ENCODE results near the gene CDK2AP2. TPM values are rescaled to one million over a fixed set of nuclear protein-coding genes. Genes with fewer than 3 reads are reported as not detected.

The CDK2AP2 gene
- total RNA-seq, 4 donors from 2014 or later: 60.4 to 97.7 (median 77.2) TPM

DNA sequence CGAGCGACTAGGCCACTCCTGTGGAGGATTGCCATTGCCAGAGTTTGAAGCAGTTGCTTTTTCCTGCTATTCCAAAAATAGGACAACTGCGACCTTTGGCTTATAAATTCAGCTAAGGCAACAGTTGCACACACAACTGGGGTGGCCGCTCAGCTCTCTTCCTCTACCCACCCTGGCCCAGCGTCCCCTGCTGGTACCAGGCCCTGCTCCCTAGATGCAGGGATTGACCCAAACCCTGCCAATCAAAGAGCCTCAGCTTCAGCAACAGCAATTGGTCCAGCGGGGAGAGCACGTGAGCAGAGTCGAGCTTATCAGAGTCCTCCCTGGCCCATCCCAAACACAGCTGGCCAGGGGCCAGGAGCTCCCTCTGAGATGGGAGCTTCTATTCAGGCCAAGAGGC lies 37.3 kb upstream of the CDK2AP2 start:
- Histone ChIP-seq H3K4me1 (peaks cover 0 to 10% (median 0%) of the 10 kb centered on the region in 4 donors), H3K27me3 (no peaks in the 10 kb centered on the region), H3K4me3 (no peak overlapping the region), H3K27ac (peak overlapping the region in 3 of 4 donors; percentile 43 to 63 (median 52)), H3K36me3 (no peaks in the 10 kb centered on the region), H3K9me3 (no peaks in the 10 kb centered on the region)
- DNase-seq: peak in 2 of 3 donors; percentile 66 to 67
- no peak for TF ChIP-seq POLR2A (IDR thresholded peaks at IDR 0.05)
- TF ChIP-seq, protein P1, sequence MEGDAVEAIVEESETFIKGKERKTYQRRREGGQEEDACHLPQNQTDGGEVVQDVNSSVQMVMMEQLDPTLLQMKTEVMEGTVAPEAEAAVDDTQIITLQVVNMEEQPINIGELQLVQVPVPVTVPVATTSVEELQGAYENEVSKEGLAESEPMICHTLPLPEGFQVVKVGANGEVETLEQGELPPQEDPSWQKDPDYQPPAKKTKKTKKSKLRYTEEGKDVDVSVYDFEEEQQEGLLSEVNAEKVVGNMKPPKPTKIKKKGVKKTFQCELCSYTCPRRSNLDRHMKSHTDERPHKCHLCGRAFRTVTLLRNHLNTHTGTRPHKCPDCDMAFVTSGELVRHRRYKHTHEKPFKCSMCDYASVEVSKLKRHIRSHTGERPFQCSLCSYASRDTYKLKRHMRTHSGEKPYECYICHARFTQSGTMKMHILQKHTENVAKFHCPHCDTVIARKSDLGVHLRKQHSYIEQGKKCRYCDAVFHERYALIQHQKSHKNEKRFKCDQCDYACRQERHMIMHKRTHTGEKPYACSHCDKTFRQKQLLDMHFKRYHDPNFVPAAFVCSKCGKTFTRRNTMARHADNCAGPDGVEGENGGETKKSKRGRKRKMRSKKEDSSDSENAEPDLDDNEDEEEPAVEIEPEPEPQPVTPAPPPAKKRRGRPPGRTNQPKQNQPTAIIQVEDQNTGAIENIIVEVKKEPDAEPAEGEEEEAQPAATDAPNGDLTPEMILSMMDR (IDR thresholded peaks at IDR 0.05): peak in 2 of 6 experiments; percentile 23 to 39

DNA sequence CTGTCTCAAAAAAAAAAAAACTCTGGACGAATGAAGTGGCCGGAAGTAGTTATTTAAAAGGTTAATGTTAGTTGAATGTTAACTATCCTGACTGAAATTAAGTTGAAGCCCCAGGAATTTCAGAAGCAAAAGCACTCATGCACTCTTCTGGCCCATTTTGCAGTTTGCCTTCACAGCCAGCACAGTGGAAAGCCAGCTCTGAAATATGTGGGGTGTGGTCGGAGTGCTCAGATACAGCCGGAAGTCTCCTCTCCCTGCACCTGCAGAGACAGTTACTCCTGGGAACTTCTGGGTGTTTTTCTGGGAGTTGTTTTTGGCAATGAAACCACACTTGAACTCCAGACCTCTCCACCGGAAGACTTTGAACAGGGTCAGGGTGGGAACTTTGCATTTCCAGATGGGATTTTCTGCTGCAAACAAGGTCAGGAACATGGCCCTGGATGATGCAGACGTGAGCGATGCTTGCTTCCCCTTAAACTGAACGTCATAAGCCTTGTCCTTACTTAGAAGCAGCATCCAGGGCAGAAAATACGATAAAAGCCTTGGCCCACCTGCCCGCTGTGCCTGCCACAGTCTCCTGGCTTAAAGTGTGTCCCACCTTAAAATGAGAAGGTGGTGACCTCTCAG lies 36.8 kb upstream of the CDK2AP2 start:
- no peak for DNase-seq
- H3K4me1 ChIP-seq: peaks cover 0 to 10% (median 0%) of the 10 kb centered on the region in 4 donors
- H3K4me3 ChIP-seq: no peak overlapping the region
- TF ChIP-seq POLR2A (IDR thresholded peaks at IDR 0.05): no peak
- TF ChIP-seq, protein P1 (IDR thresholded peaks at IDR 0.05): no peak
- peak overlapping the region in 3 of 4 donors; percentile 43 to 63 (median 52) for H3K27ac ChIP-seq
- H3K27me3 ChIP-seq: no peaks in the 10 kb centered on the region
- H3K36me3 ChIP-seq: no peaks in the 10 kb centered on the region
- no peaks in the 10 kb centered on the region for H3K9me3 ChIP-seq

DNA sequence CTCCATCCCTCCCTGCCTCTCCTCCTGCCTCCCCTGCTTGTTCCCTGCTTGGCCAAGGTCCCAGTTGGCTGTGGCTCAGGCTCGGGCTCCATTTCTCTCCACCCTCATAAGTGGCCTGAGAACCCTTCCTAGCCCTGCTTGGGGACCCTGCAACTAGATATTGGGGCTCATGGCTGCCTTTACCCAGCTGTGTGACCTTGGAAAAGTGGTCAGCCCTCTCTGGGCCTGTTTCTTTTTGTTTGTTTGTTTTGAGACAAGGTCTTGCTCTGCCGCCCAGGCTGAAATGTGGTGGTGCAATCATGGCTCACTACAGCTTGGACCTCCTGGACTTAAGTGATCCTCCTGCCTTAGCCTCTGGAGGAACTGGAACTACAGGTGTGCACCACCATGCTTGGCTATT lies 35.6 kb upstream of the CDK2AP2 start:
- no peak overlapping the region for H3K4me3 ChIP-seq
- no peaks in the 10 kb centered on the region for H3K9me3 ChIP-seq
- no peaks in the 10 kb centered on the region for H3K27me3 ChIP-seq
- H3K27ac ChIP-seq: no peak overlapping the region
- TF ChIP-seq POLR2A (IDR thresholded peaks at IDR 0.05): no peak
- TF ChIP-seq, protein P1 (IDR thresholded peaks at IDR 0.05): no peak
- H3K36me3 ChIP-seq: no peaks in the 10 kb centered on the region
- no peak for DNase-seq
- H3K4me1 ChIP-seq: peaks cover 0 to 10% (median 0%) of the 10 kb centered on the region in 4 donors

DNA sequence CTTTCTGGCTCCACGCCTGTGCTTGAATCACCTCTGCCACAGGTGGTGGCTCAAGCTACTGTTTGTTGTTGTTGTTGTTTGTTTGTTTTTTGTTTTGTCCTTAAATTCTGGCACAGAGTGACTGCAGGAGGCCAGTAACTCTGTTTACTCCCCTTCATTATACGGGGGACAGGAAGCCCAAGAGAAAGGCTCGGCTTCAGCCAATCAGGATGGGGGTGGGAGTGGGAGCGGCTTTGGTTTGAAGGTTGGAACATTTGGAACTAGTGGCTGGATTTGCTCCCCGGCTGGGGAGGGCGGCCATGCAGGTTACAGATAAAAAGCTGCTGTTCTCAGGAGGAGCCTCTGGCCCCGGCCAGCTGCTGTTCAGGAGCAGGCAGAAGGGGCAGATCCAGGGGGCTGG lies 35.0 kb upstream of the CDK2AP2 start:
- H3K27me3 ChIP-seq: no peaks in the 10 kb centered on the region
- no peak overlapping the region for H3K27ac ChIP-seq
- H3K36me3 ChIP-seq: no peaks in the 10 kb centered on the region
- no peak overlapping the region for H3K4me3 ChIP-seq
- DNase-seq: no peak
- H3K9me3 ChIP-seq: no peaks in the 10 kb centered on the region
- TF ChIP-seq POLR2A (IDR thresholded peaks at IDR 0.05): no peak
- TF ChIP-seq, protein P1 (IDR thresholded peaks at IDR 0.05): no peak
- peaks cover 0 to 10% (median 0%) of the 10 kb centered on the region in 4 donors for H3K4me1 ChIP-seq

DNA sequence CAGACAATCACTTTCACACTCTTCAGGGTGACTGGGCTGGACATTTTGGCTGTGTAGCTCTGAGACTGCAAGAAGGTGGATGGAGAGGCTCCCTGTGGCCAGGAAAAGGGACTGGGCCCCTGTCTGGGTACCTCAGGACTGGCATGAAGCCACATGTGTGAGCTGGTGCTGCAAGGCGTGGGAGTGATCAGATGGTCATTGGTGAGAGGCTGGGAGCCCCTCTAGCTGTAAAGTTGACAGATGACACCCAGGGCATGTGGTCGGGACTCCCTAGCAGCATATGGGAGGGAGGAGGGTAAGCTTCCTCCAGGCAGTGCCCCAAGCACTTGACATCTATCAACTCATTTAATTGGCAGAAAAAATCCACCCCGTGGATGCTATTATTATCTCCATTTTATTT lies 34.2 kb upstream of the CDK2AP2 start:
- Histone ChIP-seq H3K9me3 (no peaks in the 10 kb centered on the region), H3K36me3 (no peaks in the 10 kb centered on the region), H3K4me3 (no peak overlapping the region), H3K27me3 (no peaks in the 10 kb centered on the region), H3K27ac (no peak overlapping the region), H3K4me1 (peaks cover 0 to 10% (median 0%) of the 10 kb centered on the region in 4 donors)
- TF ChIP-seq, protein P1 (IDR thresholded peaks at IDR 0.05): no peak
- no peak for TF ChIP-seq POLR2A (IDR thresholded peaks at IDR 0.05)
- DNase-seq: no peak

Data from Peyer's patch (tissue), 4 donors.